ENCODE results near the gene DIS3L2.
A peak's percentile ranks its signal among the peaks of the same experiment; 100 is the strongest.
"Not testable (repeated sequence)": the region's sequence is repeated elsewhere in the genome, so short reads cannot be mapped to it uniquely, and the experiment has no call there.

Gene DIS3L2

DNA sequence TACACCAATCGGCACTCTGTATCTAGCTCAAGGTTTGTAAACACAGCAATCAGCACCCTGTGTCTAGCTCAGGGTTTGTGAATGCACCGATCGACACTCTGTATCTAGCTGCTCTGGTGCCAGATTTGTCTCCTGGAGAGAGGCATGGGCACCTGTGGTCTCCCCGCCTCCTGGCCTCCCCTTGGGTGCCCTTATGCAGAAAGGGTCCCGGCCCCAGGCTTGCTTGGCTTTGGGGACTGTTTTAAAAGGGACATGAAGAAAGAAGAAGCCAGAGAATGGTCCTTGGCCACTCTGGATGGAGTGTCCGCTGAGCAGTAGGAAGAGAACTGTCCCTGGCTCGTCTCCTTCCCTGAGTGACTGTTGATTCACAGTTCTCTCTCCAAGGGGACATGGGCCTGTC lies 405.5 kb downstream of the DIS3L2 start:
- Histone ChIP-seq H3K9me3 (ENCODE audit: control insufficient read depth, low read length) (no peaks in the 10 kb centered on the region), H3K9ac (ENCODE audit: low read length) (no peak overlapping the region), H3K4me3 (ENCODE audit: low read length) (no peak overlapping the region), H3K27me3 (replicated peaks; ENCODE audit: control insufficient read depth, insufficient read depth, low read length) (peaks cover 13% of the 10 kb centered on the region), H3K36me3 (ENCODE audit: control insufficient read depth, insufficient read depth, low read length, severe bottlenecking) (no peaks in the 10 kb centered on the region), H3K4me1 (ENCODE audit: control insufficient read depth, insufficient read depth, low read length) (peaks cover 4% of the 10 kb centered on the region)
- no peak for DNase-seq (ENCODE audit: low read depth)

DNA sequence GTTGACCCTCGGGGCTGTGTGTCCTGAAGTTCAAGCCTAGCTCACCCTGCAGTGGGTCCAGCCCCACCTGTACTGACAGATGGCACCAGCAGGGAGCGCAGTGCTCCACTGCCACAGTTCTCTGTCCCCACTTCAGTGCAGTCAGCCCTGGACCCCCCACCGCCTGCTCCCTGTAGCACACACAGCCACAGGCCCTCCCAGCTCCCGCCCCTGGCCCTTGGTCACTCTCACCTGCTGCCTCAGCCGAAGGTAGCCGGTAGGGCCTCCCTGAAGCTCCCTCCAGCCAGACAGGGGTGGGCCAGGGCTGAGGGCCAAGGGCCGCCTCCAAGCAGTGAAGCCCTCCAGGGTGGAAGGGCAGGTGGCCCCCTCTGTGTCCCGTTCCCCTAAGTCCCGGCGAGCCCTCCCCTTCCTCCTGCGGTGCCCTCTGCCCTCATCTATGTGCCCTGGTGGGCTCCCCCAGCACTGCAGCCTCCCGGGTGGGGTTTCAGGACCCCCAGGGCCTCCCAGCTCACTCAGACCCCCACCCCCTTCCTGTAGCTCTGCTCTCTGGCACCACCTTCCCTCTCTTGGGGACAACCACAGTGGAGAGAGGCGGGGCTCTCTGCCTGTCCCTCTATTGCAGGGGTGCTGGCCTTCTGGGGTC lies 406.2 kb downstream of the DIS3L2 start:
- H3K36me3 ChIP-seq (ENCODE audit: control insufficient read depth, insufficient read depth, low read length, severe bottlenecking) = no peaks in the 10 kb centered on the region
- H3K4me3 ChIP-seq (ENCODE audit: low read length) = no peak overlapping the region
- no peaks in the 10 kb centered on the region for H3K9me3 ChIP-seq (ENCODE audit: control insufficient read depth, low read length)
- no peak overlapping the region for H3K9ac ChIP-seq (ENCODE audit: low read length)
- H3K27me3 ChIP-seq (replicated peaks; ENCODE audit: control insufficient read depth, insufficient read depth, low read length) = peaks cover 13% of the 10 kb centered on the region
- DNase-seq (ENCODE audit: low read depth) = no peak
- peaks cover 4% of the 10 kb centered on the region for H3K4me1 ChIP-seq (ENCODE audit: control insufficient read depth, insufficient read depth, low read length)

DNA sequence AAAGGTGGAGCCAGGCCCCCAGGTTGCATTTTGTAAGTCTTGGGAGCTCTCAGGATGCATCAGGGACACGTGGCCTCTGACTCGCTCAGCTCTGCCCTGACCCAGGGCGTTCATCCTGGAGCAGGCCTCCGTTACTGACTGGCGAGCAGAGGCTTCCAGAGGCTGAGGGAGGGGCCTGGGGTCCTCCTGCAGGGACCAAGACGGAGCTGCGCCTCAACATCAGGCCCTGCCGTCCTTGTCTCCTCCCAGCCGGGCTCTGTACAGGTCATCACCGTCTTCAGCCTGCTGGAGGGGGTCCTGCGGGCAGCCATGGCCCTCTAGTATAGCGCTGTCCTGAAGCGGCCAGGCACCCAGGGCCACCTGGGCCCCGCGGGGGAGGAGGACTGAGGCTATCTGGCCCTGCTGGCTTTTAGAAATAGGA lies 406.8 kb downstream of the DIS3L2 start:
- Histone ChIP-seq H3K4me3 (ENCODE audit: low read length) (no peak overlapping the region), H3K9ac (ENCODE audit: low read length) (no peak overlapping the region)
- no peak for DNase-seq (ENCODE audit: low read depth)

DNA sequence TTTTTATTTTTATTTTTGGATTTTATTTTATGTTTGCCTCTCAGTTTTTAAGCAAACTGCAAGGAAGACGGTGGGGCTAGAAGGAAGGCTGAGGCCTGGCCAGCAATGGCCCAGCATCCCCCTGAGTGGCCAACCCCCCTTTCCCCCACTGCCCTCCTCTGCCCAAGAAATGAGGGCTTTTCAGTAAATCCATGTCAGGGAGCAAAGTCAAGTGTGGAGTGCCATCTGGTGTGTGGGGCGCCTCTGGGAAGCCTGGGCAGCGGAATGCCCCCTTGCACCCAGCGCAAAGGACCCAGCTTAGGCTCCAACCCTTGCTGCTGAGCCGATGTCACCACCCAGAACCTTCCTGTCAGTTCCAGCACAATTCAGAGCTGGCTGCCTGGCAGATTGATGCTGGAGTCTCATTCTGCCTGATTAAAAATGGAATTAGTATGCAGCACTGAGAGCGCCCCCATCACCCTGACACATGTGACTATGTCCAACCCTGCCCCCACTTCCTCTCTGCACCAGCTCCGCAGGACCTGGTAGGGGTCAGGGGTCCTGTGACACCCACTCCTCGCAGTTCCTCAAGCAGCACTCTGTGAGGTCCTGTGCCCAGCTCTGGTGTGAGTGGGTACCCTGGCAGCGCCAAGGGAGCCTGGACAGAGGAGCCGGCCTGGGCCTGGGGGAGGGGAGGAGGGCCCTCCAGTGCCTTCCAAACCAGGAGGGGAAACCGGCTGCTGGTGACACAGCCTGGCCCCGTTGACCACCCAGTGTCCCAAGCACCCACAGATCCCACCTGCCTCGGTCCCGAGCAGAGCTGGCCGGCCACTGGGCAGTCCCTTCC lies 407.8 kb downstream of the DIS3L2 start:
- Histone ChIP-seq H3K27me3 (replicated peaks; ENCODE audit: control insufficient read depth, insufficient read depth, low read length) (peaks cover 13% of the 10 kb centered on the region), H3K36me3 (ENCODE audit: control insufficient read depth, insufficient read depth, low read length, severe bottlenecking) (no peaks in the 10 kb centered on the region), H3K4me3 (ENCODE audit: low read length) (no peak overlapping the region), H3K4me1 (ENCODE audit: control insufficient read depth, insufficient read depth, low read length) (no peaks in the 10 kb centered on the region), H3K9me3 (ENCODE audit: control insufficient read depth, low read length) (no peaks in the 10 kb centered on the region), H3K9ac (ENCODE audit: low read length) (no peak overlapping the region)
- no peak for DNase-seq (ENCODE audit: low read depth)

More for the DNA sequence above, 406.8 kb downstream of the DIS3L2 start:
- Histone ChIP-seq H3K27me3 (replicated peaks; ENCODE audit: control insufficient read depth, insufficient read depth, low read length) (peaks cover 13% of the 10 kb centered on the region), H3K4me1 (ENCODE audit: control insufficient read depth, insufficient read depth, low read length) (peaks cover 4% of the 10 kb centered on the region), H3K36me3 (ENCODE audit: control insufficient read depth, insufficient read depth, low read length, severe bottlenecking) (no peaks in the 10 kb centered on the region), H3K9me3 (ENCODE audit: control insufficient read depth, low read length) (no peaks in the 10 kb centered on the region)

DNA sequence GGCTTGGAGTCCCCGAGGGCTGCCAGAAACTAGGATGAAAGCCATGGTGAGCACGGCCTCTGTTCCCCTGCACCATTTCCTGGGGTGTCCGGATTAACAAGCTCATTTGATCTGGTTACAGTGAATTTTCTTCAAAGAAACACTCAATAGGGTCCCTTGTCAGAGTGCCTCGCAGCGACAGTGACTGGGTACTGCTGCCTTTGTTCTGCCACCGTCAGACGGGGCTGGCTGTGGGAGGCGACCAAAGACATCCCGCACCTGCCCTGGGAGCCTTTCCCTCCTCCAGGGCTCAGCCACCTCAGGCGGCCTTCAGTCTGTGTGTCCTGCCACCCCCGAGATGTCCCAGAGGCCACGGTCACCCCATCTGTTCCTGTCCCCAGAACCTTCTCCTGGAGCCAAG lies 408.5 kb downstream of the DIS3L2 start:
- DNase-seq (ENCODE audit: low read depth); H3K9me3 ChIP-seq (ENCODE audit: control insufficient read depth, low read length); H3K4me3 ChIP-seq (ENCODE audit: low read length); H3K9ac ChIP-seq (ENCODE audit: low read length); H3K36me3 ChIP-seq (ENCODE audit: control insufficient read depth, insufficient read depth, low read length, severe bottlenecking); H3K4me1 ChIP-seq (ENCODE audit: control insufficient read depth, insufficient read depth, low read length): not testable (repeated sequence)
- peaks cover 18% of the 10 kb centered on the region for H3K27me3 ChIP-seq (replicated peaks; ENCODE audit: control insufficient read depth, insufficient read depth, low read length)

DNA sequence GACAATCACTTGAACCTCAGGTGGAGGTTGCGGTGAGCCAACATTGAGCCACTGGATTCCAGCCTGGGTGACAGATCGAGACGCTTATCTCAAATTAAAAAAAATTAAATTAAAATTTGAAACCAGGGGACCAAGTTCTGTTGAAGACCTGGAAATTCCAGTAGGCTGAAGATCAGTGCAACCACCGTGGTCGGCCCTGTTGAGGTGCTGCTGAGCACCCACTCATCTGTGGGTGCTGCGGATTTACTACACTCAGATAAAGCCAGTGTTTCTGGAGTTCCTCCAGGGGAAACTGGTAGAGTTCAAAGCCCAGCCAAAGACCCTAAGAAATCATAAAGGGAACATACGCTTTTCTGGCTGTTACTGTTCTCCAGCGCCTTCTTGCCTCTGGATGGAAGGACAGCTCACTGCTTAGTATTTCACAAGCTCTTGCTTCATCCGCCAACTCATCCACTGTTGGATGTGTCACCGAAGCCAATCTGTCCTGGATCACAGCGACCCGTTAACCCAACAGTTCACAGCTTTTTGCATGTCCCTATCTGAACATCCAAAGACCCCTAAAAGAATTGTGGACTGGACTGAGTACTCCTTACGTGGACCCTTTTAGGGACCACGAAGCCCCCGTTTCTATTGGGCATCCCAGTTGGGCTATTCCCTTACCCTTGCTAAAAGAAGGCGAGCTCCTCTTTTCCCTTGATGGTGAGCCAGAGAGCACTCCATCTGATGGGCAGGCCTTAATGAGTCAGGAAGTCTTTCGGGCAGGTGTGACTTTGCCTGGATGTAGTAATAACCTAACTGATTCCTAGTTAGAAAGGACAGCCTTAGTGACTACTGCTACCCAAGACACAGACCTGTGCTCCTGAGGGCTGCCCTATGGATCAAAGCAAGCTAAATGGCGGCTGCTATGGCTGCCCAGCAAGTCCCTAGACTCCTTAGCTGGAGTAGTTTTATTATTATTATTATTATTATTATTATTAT lies 411.0 kb downstream of the DIS3L2 start:
- no peaks in the 10 kb centered on the region for H3K4me1 ChIP-seq (ENCODE audit: control insufficient read depth, insufficient read depth, low read length)
- no peak overlapping the region for H3K9ac ChIP-seq (ENCODE audit: low read length)
- H3K36me3 ChIP-seq (ENCODE audit: control insufficient read depth, insufficient read depth, low read length, severe bottlenecking) = no peaks in the 10 kb centered on the region
- DNase-seq (ENCODE audit: low read depth) = peak; percentile 10
- peaks cover 32% of the 10 kb centered on the region for H3K27me3 ChIP-seq (replicated peaks; ENCODE audit: control insufficient read depth, insufficient read depth, low read length)
- no peaks in the 10 kb centered on the region for H3K9me3 ChIP-seq (ENCODE audit: control insufficient read depth, low read length)
- no peak overlapping the region for H3K4me3 ChIP-seq (ENCODE audit: low read length)

DNA sequence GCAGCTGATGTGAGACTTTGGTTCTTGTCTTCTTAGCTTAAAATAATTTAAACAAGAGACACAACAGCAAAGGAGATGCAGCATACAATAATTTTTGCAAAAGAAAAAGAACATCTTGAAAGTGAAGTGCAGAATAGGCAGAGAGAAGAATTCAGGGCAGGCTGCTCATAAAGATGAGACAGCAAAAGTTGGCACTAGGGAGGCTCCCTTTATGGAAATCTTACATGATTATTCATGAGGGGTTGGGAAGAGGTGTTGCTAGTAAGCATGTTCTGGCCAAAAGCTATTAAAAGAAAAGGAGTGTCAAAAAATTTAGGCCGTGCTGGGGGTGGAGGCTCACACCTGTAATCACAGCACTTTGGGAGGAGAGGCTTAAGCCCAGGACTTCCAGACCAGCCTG lies 412.8 kb downstream of the DIS3L2 start:
- no peak overlapping the region for H3K9ac ChIP-seq (ENCODE audit: low read length)
- no peaks in the 10 kb centered on the region for H3K9me3 ChIP-seq (ENCODE audit: control insufficient read depth, low read length)

DNA sequence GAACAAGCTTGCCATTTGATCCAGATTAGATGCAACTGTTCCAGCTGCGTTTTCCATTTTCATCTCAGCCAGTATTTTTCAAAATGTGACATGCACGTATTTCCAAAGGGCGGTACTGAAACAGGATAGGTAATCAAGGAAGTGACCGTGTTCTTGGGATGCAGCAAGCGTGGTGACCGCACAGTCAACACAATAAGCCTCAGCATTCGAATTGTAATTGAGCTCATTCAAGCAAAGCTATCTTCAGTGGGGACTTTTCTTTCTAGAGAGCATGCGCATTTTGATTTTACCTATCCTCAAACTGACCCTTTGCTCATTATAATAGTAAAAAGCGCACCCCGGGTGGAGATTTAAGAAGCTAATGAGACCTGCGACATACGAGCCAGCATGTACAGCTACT lies 413.7 kb downstream of the DIS3L2 start:
- no peaks in the 10 kb centered on the region for H3K36me3 ChIP-seq (ENCODE audit: control insufficient read depth, insufficient read depth, low read length, severe bottlenecking)
- H3K4me3 ChIP-seq (ENCODE audit: low read length) = no peak overlapping the region
- H3K4me1 ChIP-seq (ENCODE audit: control insufficient read depth, insufficient read depth, low read length) = no peaks in the 10 kb centered on the region
- H3K27me3 ChIP-seq (replicated peaks; ENCODE audit: control insufficient read depth, insufficient read depth, low read length) = peaks cover 31% of the 10 kb centered on the region
- no peak for DNase-seq (ENCODE audit: low read depth)
- H3K9ac ChIP-seq (ENCODE audit: low read length) = no peak overlapping the region
- no peaks in the 10 kb centered on the region for H3K9me3 ChIP-seq (ENCODE audit: control insufficient read depth, low read length)

More for the DNA sequence above, 412.8 kb downstream of the DIS3L2 start:
- H3K4me1 ChIP-seq (ENCODE audit: control insufficient read depth, insufficient read depth, low read length) = no peaks in the 10 kb centered on the region
- no peak overlapping the region for H3K4me3 ChIP-seq (ENCODE audit: low read length)
- H3K27me3 ChIP-seq (replicated peaks; ENCODE audit: control insufficient read depth, insufficient read depth, low read length) = peaks cover 33% of the 10 kb centered on the region
- DNase-seq (ENCODE audit: low read depth) = no peak
- no peaks in the 10 kb centered on the region for H3K36me3 ChIP-seq (ENCODE audit: control insufficient read depth, insufficient read depth, low read length, severe bottlenecking)

DNA sequence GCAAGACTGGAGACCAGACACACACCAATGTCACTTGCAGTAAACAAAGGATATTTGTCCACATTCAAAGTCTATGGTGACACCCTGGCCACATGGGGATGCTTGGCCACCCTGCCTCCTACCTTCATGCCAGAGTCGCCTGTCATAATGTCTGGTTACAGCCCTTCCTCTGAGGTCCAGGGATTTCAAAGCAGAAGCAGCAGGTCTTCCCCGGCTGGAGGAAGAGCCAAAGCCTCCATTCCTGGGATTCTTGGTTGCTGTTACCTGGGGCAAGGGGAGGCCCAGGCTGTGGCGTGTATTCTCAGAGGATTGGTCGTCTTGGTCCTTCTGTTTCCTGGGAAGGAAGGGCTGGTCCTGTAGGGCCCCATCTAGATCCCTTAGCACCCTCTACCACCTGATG lies 414.7 kb downstream of the DIS3L2 start:
- no peak overlapping the region for H3K9ac ChIP-seq (ENCODE audit: low read length)
- no peaks in the 10 kb centered on the region for H3K9me3 ChIP-seq (ENCODE audit: control insufficient read depth, low read length)
- H3K4me3 ChIP-seq (ENCODE audit: low read length) = no peak overlapping the region
- no peak for DNase-seq (ENCODE audit: low read depth)
- peaks cover 31% of the 10 kb centered on the region for H3K27me3 ChIP-seq (replicated peaks; ENCODE audit: control insufficient read depth, insufficient read depth, low read length)
- no peaks in the 10 kb centered on the region for H3K4me1 ChIP-seq (ENCODE audit: control insufficient read depth, insufficient read depth, low read length)
- no peaks in the 10 kb centered on the region for H3K36me3 ChIP-seq (ENCODE audit: control insufficient read depth, insufficient read depth, low read length, severe bottlenecking)

DNA sequence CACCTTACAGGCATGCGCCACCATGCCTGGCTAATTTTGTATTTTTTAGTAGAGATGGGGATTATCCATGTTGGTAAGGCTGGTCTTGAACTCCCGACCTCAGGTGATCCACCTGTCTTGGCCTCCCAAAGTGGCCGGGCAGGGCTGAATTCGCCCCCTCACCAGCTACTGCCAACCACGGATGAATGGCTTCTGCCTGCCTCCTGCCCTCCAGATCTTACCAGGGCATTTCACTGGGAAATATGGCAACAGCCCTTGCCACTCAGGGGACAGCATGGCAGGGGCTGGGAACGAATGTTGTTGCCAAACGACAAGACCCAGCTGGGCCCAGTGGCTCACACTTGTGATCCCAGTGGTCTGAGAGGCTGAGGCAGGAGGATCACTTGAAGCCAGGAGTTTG lies 415.2 kb downstream of the DIS3L2 start:
- Histone ChIP-seq H3K36me3 (ENCODE audit: control insufficient read depth, insufficient read depth, low read length, severe bottlenecking) (no peaks in the 10 kb centered on the region), H3K9me3 (ENCODE audit: control insufficient read depth, low read length) (no peaks in the 10 kb centered on the region), H3K4me1 (ENCODE audit: control insufficient read depth, insufficient read depth, low read length) (no peaks in the 10 kb centered on the region), H3K4me3 (ENCODE audit: low read length) (no peak overlapping the region), H3K27me3 (replicated peaks; ENCODE audit: control insufficient read depth, insufficient read depth, low read length) (peaks cover 33% of the 10 kb centered on the region), H3K9ac (ENCODE audit: low read length) (no peak overlapping the region)
- DNase-seq (ENCODE audit: low read depth) = no peak

DNA sequence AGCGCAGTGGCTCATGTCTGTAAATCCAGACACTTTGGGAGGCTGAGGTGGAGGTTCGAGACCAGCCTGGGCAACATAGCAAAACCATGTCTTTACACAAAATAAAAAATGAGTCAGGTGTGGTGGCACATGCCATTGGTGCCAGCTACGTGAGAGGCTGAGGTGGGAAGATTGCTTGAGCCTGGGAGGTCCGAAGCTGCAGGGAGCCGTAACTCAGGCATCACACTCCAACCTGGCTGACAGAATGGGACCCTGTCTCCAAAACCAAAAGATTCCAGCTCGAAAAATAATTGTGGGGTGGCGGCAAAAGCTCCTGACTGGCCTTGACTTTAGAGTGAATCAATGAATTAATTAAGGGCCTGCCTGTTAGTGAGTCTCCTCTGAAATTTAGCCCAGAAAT lies 415.8 kb downstream of the DIS3L2 start:
- H3K4me3 ChIP-seq (ENCODE audit: low read length) = no peak overlapping the region
- no peak for DNase-seq (ENCODE audit: low read depth)
- no peaks in the 10 kb centered on the region for H3K4me1 ChIP-seq (ENCODE audit: control insufficient read depth, insufficient read depth, low read length)
- peaks cover 39% of the 10 kb centered on the region for H3K27me3 ChIP-seq (replicated peaks; ENCODE audit: control insufficient read depth, insufficient read depth, low read length)
- H3K9ac ChIP-seq (ENCODE audit: low read length) = no peak overlapping the region
- no peaks in the 10 kb centered on the region for H3K9me3 ChIP-seq (ENCODE audit: control insufficient read depth, low read length)
- no peaks in the 10 kb centered on the region for H3K36me3 ChIP-seq (ENCODE audit: control insufficient read depth, insufficient read depth, low read length, severe bottlenecking)
